Measurements from ENCODE around the gene GIPC2.

The GIPC2 gene

GRCh38 chr1:78143673-78144072 lies 97.9 kb downstream of the GIPC2 start:
- DNase-seq, result no peak
- TF ChIP-seq POLR2A (IDR thresholded peaks at IDR 0.05; ENCODE audit: low read length) (no peak), GATA1 (IDR thresholded peaks at IDR 0.05; ENCODE audit: low read depth, low read length) (no peak)

GRCh38 chr1:78145105-78145580 lies 99.4 kb downstream of the GIPC2 start:
- TF ChIP-seq GATA1 (IDR thresholded peaks at IDR 0.05; ENCODE audit: low read depth, low read length) (no peak), POLR2A (IDR thresholded peaks at IDR 0.05; ENCODE audit: low read length) (no peak)
- DNase-seq, result peak; percentile 44 to 63

GRCh38 chr1:78146205-78146771 lies 100.5 kb downstream of the GIPC2 start:
- no peak for DNase-seq
- TF ChIP-seq POLR2A (IDR thresholded peaks at IDR 0.05; ENCODE audit: low read length), result no peak
- no peak for TF ChIP-seq GATA1 (IDR thresholded peaks at IDR 0.05; ENCODE audit: low read depth, low read length)

GRCh38 chr1:78147031-78147430 lies 101.3 kb downstream of the GIPC2 start:
- DNase-seq, result no peak
- TF ChIP-seq GATA1 (IDR thresholded peaks at IDR 0.05; ENCODE audit: low read depth, low read length) (no peak), POLR2A (IDR thresholded peaks at IDR 0.05; ENCODE audit: low read length) (no peak)

- no peak for DNase-seq
- TF ChIP-seq POLR2A (IDR thresholded peaks at IDR 0.05; ENCODE audit: low read length) (no peak), GATA1 (IDR thresholded peaks at IDR 0.05; ENCODE audit: low read depth, low read length) (no peak)
Observed at GRCh38 chr1:78153092-78153736, 107.4 kb downstream of the GIPC2 start.

- no peak for DNase-seq
- TF ChIP-seq POLR2A (IDR thresholded peaks at IDR 0.05; ENCODE audit: low read length), result no peak
- no peak for TF ChIP-seq GATA1 (IDR thresholded peaks at IDR 0.05; ENCODE audit: low read depth, low read length)
Observed at GRCh38 chr1:78155121-78155520, 109.4 kb downstream of the GIPC2 start.

GRCh38 chr1:78156805-78157521 lies 111.2 kb downstream of the GIPC2 start:
- TF ChIP-seq GATA1 (IDR thresholded peaks at IDR 0.05; ENCODE audit: low read depth, low read length) (no peak), POLR2A (IDR thresholded peaks at IDR 0.05; ENCODE audit: low read length) (no peak)
- no peak for DNase-seq

GRCh38 chr1:78165816-78166215 lies 120.0 kb downstream of the GIPC2 start:
- no peak for DNase-seq
- no peak for TF ChIP-seq POLR2A (IDR thresholded peaks at IDR 0.05; ENCODE audit: low read length)
- no peak for TF ChIP-seq GATA1 (IDR thresholded peaks at IDR 0.05; ENCODE audit: low read depth, low read length)

- TF ChIP-seq GATA1 (IDR thresholded peaks at IDR 0.05; ENCODE audit: low read depth, low read length) (no peak), POLR2A (IDR thresholded peaks at IDR 0.05; ENCODE audit: low read length) (no peak)
- DNase-seq, result no peak
Observed at GRCh38 chr1:78168306-78168705, 122.5 kb downstream of the GIPC2 start.

- DNase-seq, result no peak
- TF ChIP-seq GATA1 (IDR thresholded peaks at IDR 0.05; ENCODE audit: low read depth, low read length) (no peak), POLR2A (IDR thresholded peaks at IDR 0.05; ENCODE audit: low read length) (no peak)
Observed at GRCh38 chr1:78170859-78171258, 125.1 kb downstream of the GIPC2 start.

GRCh38 chr1:78171736-78172590 lies 126.2 kb downstream of the GIPC2 start:
- no peak for DNase-seq
- TF ChIP-seq GATA1 (IDR thresholded peaks at IDR 0.05; ENCODE audit: low read depth, low read length) (no peak), POLR2A (IDR thresholded peaks at IDR 0.05; ENCODE audit: low read length) (no peak)

- TF ChIP-seq POLR2A (IDR thresholded peaks at IDR 0.05; ENCODE audit: low read length), result no peak
- TF ChIP-seq GATA1 (IDR thresholded peaks at IDR 0.05; ENCODE audit: low read depth, low read length), result no peak
- DNase-seq, result no peak
Observed at GRCh38 chr1:78176448-78176847, 130.7 kb downstream of the GIPC2 start.

- DNase-seq, result no peak
- TF ChIP-seq GATA1 (IDR thresholded peaks at IDR 0.05; ENCODE audit: low read depth, low read length) (no peak), POLR2A (IDR thresholded peaks at IDR 0.05; ENCODE audit: low read length) (no peak)
Observed at GRCh38 chr1:78177708-78178270, 132.0 kb downstream of the GIPC2 start.
